HepG2 (cell line): Measurements from ENCODE around the gene TPRN. TPM values are rescaled to one million over a fixed set of nuclear protein-coding genes. Genes with fewer than 3 reads are reported as not detected.

ENCODE experiments used
- AGO2 ChIP-seq: fragments of 200-400 bp; formaldehyde crosslinking; optimal IDR thresholded peaks from 2 replicates; pipeline ENCODE3; 2017; ENCODE audit warnings: mild to moderate bottlenecking, low read depth, low read length, moderate library complexity
- AHR ChIP-seq: IDR thresholded peaks from 2 replicates; pipeline ENCODE4 v1.6.1; 2018; ENCODE audit warnings: missing genetic modification reagents, missing compliant biosample characterization
- ARID5B ChIP-seq: IDR thresholded peaks from 2 replicates; pipeline ENCODE4 v1.4.0; 2020; ENCODE audit warnings: mild to moderate bottlenecking, missing genetic modification reagents
- HCFC1 ChIP-seq: fragments of 150-350 bp; IDR thresholded peaks from 2 replicates; pipeline ENCODE4 v1.6.1; 2014; ENCODE audit warnings: low read depth, low read length
- JUNB ChIP-seq: sonication (generic); formaldehyde crosslinking; IDR thresholded peaks from 2 replicates; pipeline ENCODE4 v1.8.0; 2022; ENCODE audit warnings: missing genetic modification reagents, mild to moderate bottlenecking, borderline replicate concordance
- MYC ChIP-seq: sonication (generic); formaldehyde crosslinking; IDR thresholded peaks from 2 replicates; pipeline ENCODE4 v1.9.0; 2021; ENCODE audit warnings: missing genetic modification reagents, borderline replicate concordance
- PHF8 ChIP-seq: sonication (generic); formaldehyde crosslinking; IDR thresholded peaks from 2 replicates; pipeline ENCODE4 v1.5.0; 2020; ENCODE audit warnings: missing genetic modification reagents
- SAP130 ChIP-seq: IDR thresholded peaks from 2 replicates; pipeline ENCODE4 v1.6.1; 2016; ENCODE audit warnings: low read depth
- SNAPC2 ChIP-seq: sonication (generic); formaldehyde crosslinking; IDR thresholded peaks from 2 replicates; pipeline ENCODE4 v1.8.1; 2022; ENCODE audit warnings: mild to moderate bottlenecking, missing genetic modification reagents
- TBL1XR1 ChIP-seq: fragments of 150-350 bp; IDR thresholded peaks from 2 replicates; pipeline ENCODE4 v1.6.1; 2014; ENCODE audit warnings: borderline replicate concordance, low read length; ENCODE audit not compliant: partially characterized antibody
- THYN1 ChIP-seq: sonication (generic); formaldehyde crosslinking; IDR thresholded peaks from 2 replicates; pipeline ENCODE4 v1.8.1; 2023; ENCODE audit warnings: low read depth, mild to moderate bottlenecking, moderate library complexity, missing genetic modification reagents, borderline replicate concordance
- TOE1 ChIP-seq: sonication (generic); formaldehyde crosslinking; IDR thresholded peaks from 2 replicates; pipeline ENCODE4 v1.4.0; 2020; ENCODE audit warnings: mild to moderate bottlenecking, missing genetic modification reagents
- ZBTB7A ChIP-seq: sonication (generic); formaldehyde crosslinking; IDR thresholded peaks from 2 replicates; pipeline ENCODE4 v1.8.0; 2022; ENCODE audit warnings: mild to moderate bottlenecking, missing genetic modification reagents
- ZNF160 ChIP-seq: sonication (generic); formaldehyde crosslinking; IDR thresholded peaks from 2 replicates; pipeline ENCODE4 v1.8.0; 2022; ENCODE audit warnings: mild to moderate bottlenecking, inconsistent platforms, missing genetic modification reagents
- ZNF333 ChIP-seq: sonication (generic); formaldehyde crosslinking; IDR thresholded peaks from 2 replicates; pipeline ENCODE4 v1.4.0; 2020; ENCODE audit warnings: mild to moderate bottlenecking, missing genetic modification reagents, borderline replicate concordance
- ZNF337 ChIP-seq: sonication (generic); formaldehyde crosslinking; IDR thresholded peaks from 2 replicates; pipeline ENCODE4 v1.5.1; 2020; ENCODE audit warnings: missing genetic modification reagents, low read depth, mild to moderate bottlenecking, borderline replicate concordance
- ZNF512B ChIP-seq: sonication (generic); formaldehyde crosslinking; IDR thresholded peaks from 2 replicates; pipeline ENCODE4 v1.5.1; 2020; ENCODE audit warnings: missing genetic modification reagents, mild to moderate bottlenecking, borderline replicate concordance
- ZNF557 ChIP-seq: sonication (generic); formaldehyde crosslinking; IDR thresholded peaks from 2 replicates; pipeline ENCODE4 v1.4.0; 2020; ENCODE audit warnings: missing genetic modification reagents
- ZNF737 ChIP-seq: sonication (generic); formaldehyde crosslinking; IDR thresholded peaks from 2 replicates; pipeline ENCODE4 v1.5.0; 2020; ENCODE audit warnings: missing genetic modification reagents, mild to moderate bottlenecking, borderline replicate concordance
- ZXDC ChIP-seq: sonication (generic); formaldehyde crosslinking; IDR thresholded peaks from 2 replicates; pipeline ENCODE4 v1.5.0; 2020; ENCODE audit warnings: mild to moderate bottlenecking, missing genetic modification reagents
- polyA plus RNA-seq, 8 experiments: library from polyadenylated mRNA; depleted of rRNA in 3 of 8; stranded (reverse) in 7 of 8; unstranded in 1 of 8; fragments of >200 nt; fragmentation: Illumina TruSeq in 4 of 8; extraction: Trizol in 4 of 8; gene quantifications; 2 replicates each; pipeline versions ENCODE4 v1.2.1 to v1.2.3, GENCODE V29; 2011 to 2016; ENCODE audit warnings: low read depth in 4 of 8, missing spikeins in 1 of 8, mixed read lengths in 1 of 8; ENCODE audit not compliant: insufficient read depth in 1 of 8
- total RNA-seq, 5 experiments: library from RNA; depleted of rRNA; stranded (reverse); fragments of >200 nt; fragmentation: Illumina TruSeq; extraction: Trizol; gene quantifications; 2 replicates each; pipeline ENCODE4 v1.2.3, GENCODE V29; 2016; ENCODE audit warnings: low read depth in 1 of 5

Gene TPRN
- total and polyA plus RNA-seq, 2 of the 13 experiments (the other 11 are each of a cell fraction or from before 2014, with no cell fraction given) = 10.1 to 19.2 TPM

- TF ChIP-seq ZNF512B (CRISPR knock-in tag) (no peak), PHF8 (CRISPR knock-in tag) (peak; percentile 72), JUNB (CRISPR knock-in tag) (no peak), MYC (0 out of 2 replicates have a peak, but pooled peaks have one; percentile 42), ZNF737 (CRISPR knock-in tag) (no peak), ZNF160 (CRISPR knock-in tag) (no peak), ZNF557 (CRISPR knock-in tag) (no peak), HCFC1 (peak; percentile 37), SNAPC2 (CRISPR knock-in tag) (no peak), SAP130 (CRISPR knock-in tag) (peak; percentile 7; the same call in 1 of the 2 replicates), ZNF333 (CRISPR knock-in tag) (no peak; the same call in 1 of the 2 replicates), THYN1 (no peak), ZNF337 (CRISPR knock-in tag) (no peak), ARID5B (CRISPR knock-in tag) (no peak), AGO2 (peak; percentile 91), ZXDC (CRISPR knock-in tag) (peak; percentile 66), AHR (CRISPR knock-in tag) (no peak; the same call in 1 of the 2 replicates), TOE1 (CRISPR knock-in tag) (no peak), ZBTB7A (CRISPR knock-in tag) (no peak), TBL1XR1 (no peak)
Observed at GRCh38 chr9:137223078-137223970, 22.8 kb upstream of the TPRN start (continued).
